NCI-H82 treated with DMSO at 0.1 percent for 48 hours (cell line): Measurements from ENCODE around the gene CCL27.

ENCODE experiments used
- DNase-seq: peaks from one replicate; lab custom pipeline; 2025; ENCODE audit not compliant: unreplicated experiment; lab: John Stamatoyannopoulos, UW

The CCL27 gene

DNA sequence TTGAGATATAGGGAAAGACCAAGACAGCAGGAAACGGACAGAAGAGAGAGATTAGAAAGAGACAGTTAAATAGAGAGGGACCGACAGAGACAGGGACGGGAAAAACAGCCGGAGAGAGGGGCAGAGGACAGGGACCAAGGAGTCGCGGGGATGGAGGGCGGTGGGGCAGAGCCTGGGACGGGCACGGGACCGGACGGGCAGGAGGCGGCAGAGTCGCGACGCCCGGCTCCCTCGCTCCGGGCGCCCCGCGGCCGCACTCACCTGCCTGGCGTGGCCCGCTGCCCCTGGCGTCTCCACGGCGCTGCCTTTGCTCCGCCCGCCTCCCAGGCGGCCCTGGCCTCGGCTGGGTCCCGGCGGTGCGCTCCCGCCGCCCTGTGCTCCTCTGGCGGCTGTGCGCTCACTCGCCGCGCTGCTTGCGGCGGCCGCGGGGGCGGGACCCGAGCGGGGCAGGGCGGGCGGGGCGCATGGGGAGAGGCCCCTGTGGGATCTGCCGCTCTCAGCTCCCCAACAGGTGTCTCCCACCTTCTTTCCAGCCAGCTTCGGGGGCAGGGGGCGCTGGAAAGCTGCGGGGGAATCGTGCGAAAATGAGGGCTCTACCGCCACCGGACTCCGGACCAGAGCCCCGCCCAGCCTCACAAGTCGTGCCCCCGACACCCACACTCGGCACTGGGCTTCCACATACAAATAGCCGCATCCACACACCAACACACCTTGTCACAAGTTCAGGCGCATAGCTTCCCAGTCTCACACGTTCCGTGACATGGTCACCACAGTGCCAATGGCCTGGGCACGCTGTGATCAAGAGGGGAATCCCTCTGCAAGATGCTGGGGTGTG is 33.6 kb downstream of the CCL27 start, which contains the start of gene ARID3C:
ARID3C (minus strand) TSS at position 411 of the 835 bp plus-strand sequence. CDS start 1,052 bp downstream, outside the sequence.
- DNase-seq: no peak

DNA sequence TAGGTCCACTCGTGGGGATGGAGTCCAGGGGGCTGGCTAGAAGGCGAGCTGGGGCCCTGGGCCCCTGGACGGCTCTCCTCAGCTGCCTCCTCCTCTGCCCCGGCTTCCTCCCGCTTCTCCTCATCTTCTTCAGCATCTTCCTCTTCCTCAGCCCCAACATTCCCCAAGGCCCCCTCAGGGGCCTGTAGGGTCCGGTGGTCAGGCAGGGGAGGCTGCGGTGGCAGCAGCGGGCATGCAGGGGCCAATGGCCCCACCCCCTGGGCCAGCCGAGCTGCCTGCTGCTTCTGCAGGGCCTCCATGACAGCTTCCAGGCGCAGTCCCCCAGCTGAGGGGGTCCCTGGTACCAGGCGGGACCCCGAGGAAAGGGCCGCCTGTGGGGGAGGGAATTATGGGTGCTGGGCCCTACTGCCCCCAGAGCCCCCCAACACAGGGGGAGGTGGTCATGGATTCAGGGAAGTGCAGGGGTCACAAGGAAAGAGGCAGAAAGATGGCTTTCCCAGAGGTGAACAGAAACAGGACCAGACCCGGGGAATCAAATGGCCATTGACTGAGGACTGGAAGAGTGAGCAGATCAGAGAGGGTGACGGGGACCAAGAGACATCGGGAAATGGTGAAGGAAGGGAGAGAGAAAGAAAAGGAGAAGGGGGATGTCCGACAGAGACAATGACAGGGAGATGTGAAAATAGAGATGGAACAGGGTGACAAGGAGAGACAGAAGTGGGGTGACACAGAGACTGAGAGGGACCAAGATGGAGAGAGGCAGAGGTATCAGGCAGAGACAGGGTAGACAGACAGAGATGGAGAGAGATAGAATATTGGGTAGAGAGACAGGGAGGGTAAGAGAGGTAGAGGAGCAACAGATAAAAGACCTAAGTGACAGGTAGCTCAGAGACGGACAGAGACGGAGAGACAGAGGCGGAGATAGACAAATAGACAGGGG is 34.5 kb downstream of the CCL27 start:
- DNase-seq: no peak

DNA sequence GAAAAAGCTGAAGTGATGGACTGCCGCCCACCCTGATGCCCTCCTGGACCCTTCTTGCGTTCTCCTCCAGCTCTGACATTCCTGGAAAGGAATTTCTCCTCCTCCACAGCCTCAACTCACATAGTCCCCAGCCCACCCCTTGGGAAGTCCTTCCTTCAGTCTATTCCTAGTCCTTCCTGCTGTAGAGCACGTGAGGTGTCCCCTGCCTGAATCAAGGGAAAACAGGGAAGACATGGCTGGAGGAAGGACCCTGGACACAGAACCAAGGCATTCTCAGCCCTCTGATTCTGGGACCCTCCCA is 37.3 kb downstream of the CCL27 start:
- no peak for DNase-seq

DNA sequence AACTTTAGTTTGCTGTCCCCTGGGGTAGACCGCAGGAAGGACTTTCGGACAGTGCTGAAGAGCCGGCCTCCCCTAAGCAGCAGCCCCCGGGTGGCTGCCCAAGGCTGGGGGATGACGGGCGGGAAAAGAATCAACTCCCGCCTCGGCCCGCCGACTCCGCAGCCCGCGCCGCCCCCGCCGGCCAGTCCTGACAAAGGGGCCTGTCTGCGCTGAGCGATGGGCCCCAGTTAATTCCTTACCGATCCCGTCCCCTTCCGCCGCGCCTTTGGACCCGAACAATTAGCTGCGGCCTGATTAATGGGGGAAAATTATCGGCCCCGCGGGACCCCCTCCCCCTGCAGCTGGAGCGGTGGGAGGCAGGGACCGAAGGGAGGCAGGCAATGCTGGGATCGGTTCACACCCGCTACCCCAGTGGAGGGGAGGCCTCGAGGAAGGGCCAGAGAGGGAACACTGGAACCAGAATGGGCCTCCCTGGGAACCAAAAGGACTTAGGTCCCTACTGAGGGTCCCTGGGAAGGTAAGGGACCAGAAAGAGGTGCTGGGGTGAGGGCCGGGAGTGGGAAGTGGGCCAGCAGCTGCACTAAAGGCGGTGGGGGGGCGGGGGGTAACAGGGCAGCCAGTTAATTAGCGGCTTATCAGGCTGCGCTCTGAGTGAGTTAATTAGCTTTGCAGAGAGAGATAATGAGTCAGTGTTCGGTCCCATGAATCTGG is 37.8 kb downstream of the CCL27 start:
- DNase-seq: peak; percentile 38

DNA sequence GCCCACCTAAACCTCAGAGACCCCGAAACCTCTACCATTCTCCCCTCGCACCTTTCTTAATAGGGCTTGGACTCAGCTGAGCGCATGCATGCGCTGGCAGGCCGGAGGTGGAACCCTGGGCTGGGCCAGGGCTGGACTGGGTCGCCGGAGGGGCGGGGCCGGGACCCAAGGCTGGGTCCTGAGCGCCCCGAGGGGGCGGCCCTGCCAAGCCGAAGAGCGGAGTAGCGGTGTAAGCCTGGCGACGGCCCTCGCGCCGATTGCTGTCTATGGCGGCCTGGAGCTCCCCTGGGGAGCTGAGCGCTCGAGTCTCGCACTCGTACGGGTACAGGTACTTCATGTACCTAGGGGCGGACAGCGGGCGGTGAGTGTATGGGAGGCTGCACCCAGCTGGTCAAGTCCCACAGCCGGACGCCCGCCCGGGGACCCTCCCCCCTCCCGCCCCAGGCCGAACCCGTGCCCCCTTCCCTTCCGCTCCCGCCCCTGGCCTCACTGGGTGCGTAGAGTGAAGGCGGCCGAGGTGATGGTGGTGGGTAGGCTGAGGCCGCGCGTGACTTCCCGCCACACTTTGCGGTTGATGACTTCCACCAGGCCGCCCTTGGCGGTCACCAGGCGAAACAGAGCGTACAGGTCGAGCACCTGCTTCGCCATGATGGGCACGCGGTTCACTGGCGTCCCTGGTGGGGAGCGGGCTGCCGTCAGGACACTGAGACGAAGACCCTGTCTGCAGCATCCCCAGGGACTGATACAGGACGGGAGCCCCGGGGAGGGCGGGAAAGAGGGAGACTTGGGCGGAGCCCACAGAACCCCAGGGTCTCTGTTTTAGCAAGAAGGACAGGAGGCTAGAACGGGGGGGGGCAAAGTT is 38.9 kb downstream of the CCL27 start:
- DNase-seq: no peak

DNA sequence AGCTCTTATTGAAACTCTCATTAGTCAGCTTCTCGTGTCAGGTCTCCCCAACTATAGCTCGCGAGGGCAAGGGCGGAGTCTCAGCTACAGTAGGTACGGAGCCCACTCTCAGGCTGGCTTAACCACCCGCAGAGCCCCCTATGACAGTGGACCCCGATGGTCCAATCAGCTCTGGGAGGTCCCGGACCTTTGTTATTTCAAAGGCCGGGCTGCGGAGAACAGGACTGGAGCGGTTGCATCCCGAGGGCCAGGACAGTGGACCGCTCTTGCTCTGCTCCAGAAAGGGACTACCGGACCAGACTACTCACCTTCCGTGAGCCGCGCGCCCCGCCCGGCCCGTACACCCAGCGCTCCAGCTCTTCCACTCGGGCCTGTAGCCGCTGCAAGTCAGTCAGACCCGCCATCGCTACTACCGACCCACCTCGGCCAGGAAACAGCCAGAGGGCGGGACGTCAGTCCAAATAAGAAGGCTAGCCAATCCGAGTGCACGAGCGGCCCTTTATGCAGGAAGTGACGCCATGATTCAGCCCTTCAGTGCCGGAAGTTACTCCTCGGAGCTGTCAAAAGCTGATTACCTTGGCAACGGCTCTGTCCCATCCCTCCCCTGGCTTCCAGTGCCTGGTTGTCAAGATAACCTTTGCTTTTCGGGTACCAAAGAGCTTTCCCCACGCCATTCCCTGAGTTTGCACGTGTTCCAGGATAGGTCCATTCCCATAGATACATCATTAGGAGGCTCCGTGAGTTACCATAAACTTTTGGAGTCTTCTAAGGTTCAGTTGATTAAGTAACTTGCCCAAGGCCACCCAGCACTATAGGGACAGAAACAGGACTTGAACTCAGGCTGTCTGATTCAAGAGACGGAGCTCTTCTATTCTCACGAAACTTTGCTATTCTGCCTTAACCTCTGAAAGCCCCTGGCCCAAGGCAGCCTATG is 42.1 kb downstream of the CCL27 start, which contains the start of gene DCTN3:
DCTN3 (minus strand) TSS at position 435 of the 934 bp plus-strand sequence; CDS start at position 404, 31 bp downstream.
- DNase-seq: peak; percentile 75

DNA sequence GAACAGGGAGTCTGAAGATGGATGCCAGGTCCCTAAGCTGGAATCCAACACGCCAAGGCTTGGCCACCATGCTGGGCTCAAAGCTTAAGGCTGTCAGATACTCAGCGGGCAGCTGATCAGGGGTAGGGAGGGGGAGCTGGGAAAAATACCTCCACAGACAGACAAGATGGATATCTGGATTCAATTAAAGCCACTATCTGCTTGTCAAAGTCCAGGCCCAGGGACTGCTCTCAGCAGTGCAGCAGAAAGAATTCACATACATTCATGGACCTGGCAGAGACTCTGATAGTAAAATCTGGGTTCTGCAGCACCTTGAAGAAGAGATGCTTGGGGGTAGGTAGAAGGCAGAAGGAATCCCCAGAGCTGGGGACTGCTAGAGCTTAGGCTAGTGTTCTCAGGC is 47.3 kb downstream of the CCL27 start:
- no peak for DNase-seq

DNA sequence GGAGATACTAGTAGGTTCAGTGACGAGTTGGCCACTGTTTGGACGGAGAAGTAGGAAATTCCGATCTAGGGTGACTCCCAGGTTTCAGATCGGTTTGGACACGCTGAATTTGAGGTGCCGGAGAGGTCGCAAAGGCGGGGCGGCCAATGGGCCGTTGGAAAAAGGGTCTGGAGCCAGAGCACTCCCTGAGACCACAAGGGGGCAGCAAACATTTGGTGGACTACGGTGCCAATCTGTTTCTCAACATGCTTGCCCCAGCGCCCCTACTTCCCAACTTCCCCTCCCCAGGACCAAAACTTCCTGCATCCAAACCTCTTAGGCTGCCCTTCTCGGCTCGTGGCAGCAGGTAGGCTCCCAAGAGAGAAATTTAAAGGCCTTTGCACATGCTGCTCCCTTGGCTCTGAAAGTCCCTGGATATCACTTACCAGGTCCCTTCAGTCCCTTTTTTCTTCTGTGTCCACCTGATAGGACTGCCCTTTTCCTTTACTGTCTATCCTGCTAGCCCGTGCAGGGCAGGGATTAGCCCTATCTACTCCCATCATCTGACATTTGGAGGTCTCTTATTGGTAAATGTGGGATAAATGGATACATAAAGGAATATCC is 49.6 kb downstream of the CCL27 start:
- DNase-seq: peak; percentile 23
